GM23248 (cell line): Measurements from ENCODE around the gene KIF6. TPM values are rescaled to one million over a fixed set of nuclear protein-coding genes. Genes with fewer than 3 reads are reported as not detected.

ENCODE experiments used
- DNase-seq: peaks from one replicate; pipeline ENCODE4 v3.0.0-alpha.2; 2015
- H2AFZ ChIP-seq: fragments of 200-600 bp; sonication (generic); 2 replicates; pipeline ENCODE4 v1.6.1; 2016; ENCODE audit warnings: antibody characterized with exemption
- H3F3A ChIP-seq: fragments of 200-600 bp; sonication (generic); 2 replicates; pipeline ENCODE4 v1.6.1; 2016; ENCODE audit warnings: mild to moderate bottlenecking, antibody characterized with exemption, mixed run types; ENCODE audit not compliant: insufficient read depth
- H3K27ac ChIP-seq: fragments of 200-600 bp; sonication (generic); 2 replicates; pipeline ENCODE4 v1.5.1; 2016; ENCODE audit warnings: mild to moderate bottlenecking
- H3K27me3 ChIP-seq: fragments of 200-600 bp; sonication (generic); replicated peaks from 2 replicates; pipeline ENCODE4 v1.6.1; 2016; ENCODE audit warnings: mild to moderate bottlenecking; ENCODE audit not compliant: insufficient read depth
- H3K36me3 ChIP-seq: fragments of 200-600 bp; sonication (generic); 2 replicates; pipeline ENCODE4 v1.6.1; 2016; ENCODE audit warnings: low read depth, mild to moderate bottlenecking
- H3K4me1 ChIP-seq: fragments of 200-600 bp; sonication (generic); 2 replicates; pipeline ENCODE4 v1.6.1; 2016; ENCODE audit warnings: mild to moderate bottlenecking; ENCODE audit not compliant: insufficient read depth
- H3K4me2 ChIP-seq: fragments of 200-600 bp; sonication (generic); one replicate; pipeline ENCODE4 v1.6.1; 2016; ENCODE audit warnings: mild to moderate bottlenecking; ENCODE audit not compliant: unreplicated experiment
- H3K4me3 ChIP-seq: fragments of 200-600 bp; sonication (generic); 2 replicates; pipeline ENCODE4 v1.5.1; 2016; ENCODE audit warnings: mild to moderate bottlenecking
- H3K79me2 ChIP-seq: fragments of 200-600 bp; sonication (generic); 2 replicates; pipeline ENCODE4 v1.6.1; 2016; ENCODE audit warnings: mild to moderate bottlenecking; ENCODE audit not compliant: insufficient read depth
- H3K9ac ChIP-seq: fragments of 200-600 bp; sonication (generic); 2 replicates; pipeline ENCODE4 v1.6.1; 2016; ENCODE audit warnings: mild to moderate bottlenecking
- H3K9me2 ChIP-seq: fragments of 200-600 bp; sonication (generic); 2 replicates; pipeline ENCODE4 v1.6.1; 2016; ENCODE audit warnings: mixed run types, mild to moderate bottlenecking, moderate library complexity; ENCODE audit not compliant: insufficient read depth
- H3K9me3 ChIP-seq: fragments of 200-600 bp; sonication (generic); one replicate; pipeline ENCODE4 v1.6.1; 2017; ENCODE audit warnings: low read depth
- H4K20me1 ChIP-seq: fragments of 200-600 bp; sonication (generic); 2 replicates; pipeline ENCODE4 v1.6.0; 2016; ENCODE audit not compliant: insufficient read depth
- EZH2 ChIP-seq: fragments of 200-600 bp; sonication (generic); IDR thresholded peaks from 2 replicates; pipeline ENCODE4 v1.6.1; 2018; ENCODE audit warnings: antibody characterized with exemption, mild to moderate bottlenecking; ENCODE audit not compliant: insufficient read depth, poor library complexity, severe bottlenecking
- EZH2phosphoT487 ChIP-seq: fragments of 200-600 bp; sonication (generic); IDR thresholded peaks from 2 replicates; pipeline ENCODE4 v1.6.1; 2018; ENCODE audit warnings: antibody characterized with exemption, moderate library complexity, mild to moderate bottlenecking, low read depth; ENCODE audit not compliant: insufficient read depth
- WGBS, 2 experiments: methylation state at CpG; one replicate each; pipeline ENCODE4 v1.1.6; 2015 to 2017; ENCODE audit warnings: low lambda C conversion rate in 2 of 2, low coverage in 1 of 2; ENCODE audit errors: missing lambda C conversion rate in 2 of 2; 5-methylcytosine and 5-hydroxymethylcytosine counted together
- in situ Hi-C: fragments of 300-500 bp; cut with MboI; formaldehyde crosslinking; loops from 2 replicates; pipeline ENCODE4 v1.15.0; 2020
- polyA plus RNA-seq: library from polyadenylated mRNA; unstranded; fragments of >200 nt; fragmentation: Nextera tagmentation; extraction: Ambion mirVana; gene quantifications from 2 replicates; pipeline ENCODE4 v1.2.1, GENCODE V29; 2016
- total RNA-seq: library from RNA; depleted of rRNA; stranded (reverse); fragments of >200 nt; shearing (Covaris generic); gene quantifications from 2 replicates; pipeline ENCODE4 v1.2.3, GENCODE V29; 2014

Gene KIF6
- total and polyA plus RNA-seq, 2 experiments from 2014 or later = 0.22 to 0.91 TPM

GRCh38 chr6:39696986-39697788, 28.0 kb downstream of the KIF6 start:
- H2AFZ ChIP-seq = no peak overlapping the region
- no peak overlapping the region for H3K27ac ChIP-seq
- H3K36me3 ChIP-seq = no peaks in the 10 kb centered on the region
- no peaks in the 10 kb centered on the region for H3K9me3 ChIP-seq
- H3K9me2 ChIP-seq = no peaks in the 10 kb centered on the region
- in situ Hi-C loops = no loop called here
- no peaks in the 10 kb centered on the region for H3K27me3 ChIP-seq
- H3K4me1 ChIP-seq = no peaks in the 10 kb centered on the region
- no peaks in the 10 kb centered on the region for H3F3A ChIP-seq
- H4K20me1 ChIP-seq = no peaks in the 10 kb centered on the region
- TF ChIP-seq EZH2 (no peak), EZH2phosphoT487 (no peak)
- DNase-seq = no peak
- WGBS, 2 experiments = 60 to 69% methylated on average over 3 to 4 of the region's 4 CpGs
- no peak overlapping the region for H3K4me2 ChIP-seq
- no peak overlapping the region for H3K9ac ChIP-seq
- no peaks in the 10 kb centered on the region for H3K79me2 ChIP-seq
- H3K4me3 ChIP-seq = no peak overlapping the region

- H3K79me2 ChIP-seq = no peaks in the 10 kb centered on the region
- no peaks in the 10 kb centered on the region for H4K20me1 ChIP-seq
- in situ Hi-C loops = no loop called here
- H3K27me3 ChIP-seq = no peaks in the 10 kb centered on the region
- H3K9me2 ChIP-seq = no peaks in the 10 kb centered on the region
- H3K9ac ChIP-seq = no peak overlapping the region
- no peaks in the 10 kb centered on the region for H3F3A ChIP-seq
- no peaks in the 10 kb centered on the region for H3K9me3 ChIP-seq
- no peak overlapping the region for H2AFZ ChIP-seq
- no peaks in the 10 kb centered on the region for H3K4me1 ChIP-seq
- DNase-seq = no peak
- TF ChIP-seq EZH2phosphoT487 (no peak), EZH2 (no peak)
- H3K36me3 ChIP-seq = no peaks in the 10 kb centered on the region
- H3K4me3 ChIP-seq = no peak overlapping the region
- H3K27ac ChIP-seq = no peak overlapping the region
- H3K4me2 ChIP-seq = no peak overlapping the region
These were observed 29.8 kb downstream of the KIF6 start for GRCh38 chr6:39695447-39695846.

- Histone ChIP-seq H3F3A (peaks cover 6% of the 10 kb centered on the region; the same call in 1 of the 2 replicates), H3K9ac (no peak overlapping the region), H3K27ac (no peak overlapping the region), H3K4me2 (no peak overlapping the region), H3K27me3 (no peaks in the 10 kb centered on the region), H3K79me2 (no peaks in the 10 kb centered on the region), H2AFZ (no peak overlapping the region), H3K9me2 (no peaks in the 10 kb centered on the region), H3K4me1 (peaks cover 5% of the 10 kb centered on the region; the same call in 1 of the 2 replicates), H3K4me3 (no peak overlapping the region), H3K36me3 (no peaks in the 10 kb centered on the region), H3K9me3 (no peaks in the 10 kb centered on the region), H4K20me1 (no peaks in the 10 kb centered on the region)
- no peak for DNase-seq
- TF ChIP-seq EZH2 = no peak
- in situ Hi-C loops = no loop called here
These were observed 32.0 kb downstream of the KIF6 start for GRCh38 chr6:39693206-39693605.

- H3K79me2 ChIP-seq = no peaks in the 10 kb centered on the region
- H3K4me1 ChIP-seq = peaks cover 5% of the 10 kb centered on the region; the same call in 1 of the 2 replicates
- peak; percentile 86 for DNase-seq
- no peak overlapping the region for H3K4me2 ChIP-seq
- no peaks in the 10 kb centered on the region for H3K9me2 ChIP-seq
- H3K36me3 ChIP-seq = no peaks in the 10 kb centered on the region
- no peak overlapping the region for H3K27ac ChIP-seq
- H3F3A ChIP-seq = peaks cover 13% of the 10 kb centered on the region; the same call in 1 of the 2 replicates
- no peak overlapping the region for H2AFZ ChIP-seq
- H3K4me3 ChIP-seq = no peak overlapping the region
- in situ Hi-C loops = no loop called here
- no peak for TF ChIP-seq EZH2phosphoT487
- no peak for TF ChIP-seq EZH2
- 38 to 41% methylated on average over 2 of the region's 2 CpGs for WGBS, 2 experiments
- H4K20me1 ChIP-seq = no peaks in the 10 kb centered on the region
- no peak overlapping the region for H3K9ac ChIP-seq
- H3K27me3 ChIP-seq = no peaks in the 10 kb centered on the region
- H3K9me3 ChIP-seq = no peaks in the 10 kb centered on the region
These were observed 36.7 kb downstream of the KIF6 start for GRCh38 chr6:39688494-39688893.

GRCh38 chr6:39686976-39687375, 38.2 kb downstream of the KIF6 start:
- no peak overlapping the region for H3K4me2 ChIP-seq
- no peaks in the 10 kb centered on the region for H3K27me3 ChIP-seq
- H3K9me3 ChIP-seq = no peaks in the 10 kb centered on the region
- no peak overlapping the region for H3K27ac ChIP-seq
- H3K9ac ChIP-seq = no peak overlapping the region
- no peak for TF ChIP-seq EZH2
- no peak for TF ChIP-seq EZH2phosphoT487
- H3K4me3 ChIP-seq = no peak overlapping the region
- in situ Hi-C loops = no loop called here
- peaks cover 10% of the 10 kb centered on the region for H3K4me1 ChIP-seq
- no peaks in the 10 kb centered on the region for H3K9me2 ChIP-seq
- H3K36me3 ChIP-seq = no peaks in the 10 kb centered on the region
- no peaks in the 10 kb centered on the region for H4K20me1 ChIP-seq
- whole genome bisulfite sequencing, 2 experiments = 75 to 76% methylated on average over 6 of the region's 6 CpGs
- no peaks in the 10 kb centered on the region for H3K79me2 ChIP-seq
- peaks cover 13% of the 10 kb centered on the region; the same call in 1 of the 2 replicates for H3F3A ChIP-seq
- no peak overlapping the region for H2AFZ ChIP-seq
- DNase-seq = no peak
